ENCODE measurements around the gene AP2S1. TPM values are rescaled to one million over a fixed set of nuclear protein-coding genes. Genes with fewer than 3 reads are reported as not detected.
"Not testable (repeated sequence)": the region's sequence is repeated elsewhere in the genome, so short reads cannot be mapped to it uniquely, and the experiment has no call there.

The AP2S1 gene
- total RNA-seq, 3 donors from 2014 or later, result 90.8 to 141 (median 107) TPM

DNA sequence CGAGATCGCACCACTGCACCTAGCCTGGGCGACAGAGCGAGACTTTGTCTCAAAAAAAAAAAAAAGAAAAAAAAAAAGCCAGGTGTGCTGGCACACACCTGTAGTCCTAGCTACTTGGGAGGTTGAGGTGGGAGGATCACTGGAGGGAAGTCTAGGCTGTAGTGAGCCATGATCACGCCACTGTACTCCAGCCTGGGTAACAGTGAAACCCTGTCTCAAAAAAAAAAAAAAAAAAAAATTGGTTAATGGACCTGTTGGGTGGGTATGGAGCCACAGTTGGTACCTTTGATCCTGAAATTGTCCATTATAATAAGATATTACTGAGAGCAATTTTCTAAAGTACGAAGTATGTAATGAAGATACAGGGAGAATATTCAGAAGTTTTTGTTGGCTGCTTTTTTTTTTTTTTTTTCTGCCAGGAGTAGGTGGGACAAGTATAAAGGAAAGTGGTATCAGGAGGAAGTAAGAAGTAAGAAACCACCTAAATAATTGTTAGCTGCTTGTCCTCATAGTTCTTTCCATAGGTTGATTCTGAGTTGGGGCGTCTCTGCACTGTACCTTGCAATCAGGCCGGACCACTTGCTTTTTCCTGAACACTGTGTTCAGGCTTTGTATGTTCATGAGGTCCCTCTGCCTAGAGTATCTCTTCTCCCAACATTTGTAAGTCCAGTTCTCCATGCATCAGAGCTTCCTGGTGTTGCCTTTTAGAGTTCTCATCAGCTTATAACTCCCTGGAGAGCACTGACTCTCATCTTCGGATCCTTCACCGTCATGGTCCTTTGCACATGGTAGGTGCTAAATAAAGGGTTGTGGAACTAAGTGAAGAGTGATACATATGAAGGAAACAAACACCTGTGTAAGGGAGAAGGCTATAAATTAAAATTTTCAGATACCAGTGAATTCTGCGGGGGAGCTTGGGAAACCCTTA is 41.9 kb upstream of the AP2S1 start:
- Histone ChIP-seq H3K36me3 (ENCODE audit: low read depth) (no peaks in the 10 kb centered on the region), H3K4me1 (ENCODE audit: low read depth) (peaks cover 18% of the 10 kb centered on the region), H3K9me3 (no peaks in the 10 kb centered on the region), H3K4me3 (no peak overlapping the region)
- intact Hi-C loops (cut with DNase I, micrococcal nuclease), result no loop called here
- ATAC-seq, result no peak
- TF ChIP-seq, protein P1, sequence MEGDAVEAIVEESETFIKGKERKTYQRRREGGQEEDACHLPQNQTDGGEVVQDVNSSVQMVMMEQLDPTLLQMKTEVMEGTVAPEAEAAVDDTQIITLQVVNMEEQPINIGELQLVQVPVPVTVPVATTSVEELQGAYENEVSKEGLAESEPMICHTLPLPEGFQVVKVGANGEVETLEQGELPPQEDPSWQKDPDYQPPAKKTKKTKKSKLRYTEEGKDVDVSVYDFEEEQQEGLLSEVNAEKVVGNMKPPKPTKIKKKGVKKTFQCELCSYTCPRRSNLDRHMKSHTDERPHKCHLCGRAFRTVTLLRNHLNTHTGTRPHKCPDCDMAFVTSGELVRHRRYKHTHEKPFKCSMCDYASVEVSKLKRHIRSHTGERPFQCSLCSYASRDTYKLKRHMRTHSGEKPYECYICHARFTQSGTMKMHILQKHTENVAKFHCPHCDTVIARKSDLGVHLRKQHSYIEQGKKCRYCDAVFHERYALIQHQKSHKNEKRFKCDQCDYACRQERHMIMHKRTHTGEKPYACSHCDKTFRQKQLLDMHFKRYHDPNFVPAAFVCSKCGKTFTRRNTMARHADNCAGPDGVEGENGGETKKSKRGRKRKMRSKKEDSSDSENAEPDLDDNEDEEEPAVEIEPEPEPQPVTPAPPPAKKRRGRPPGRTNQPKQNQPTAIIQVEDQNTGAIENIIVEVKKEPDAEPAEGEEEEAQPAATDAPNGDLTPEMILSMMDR (IDR thresholded peaks at IDR 0.05), result no peak
- DNase-seq, result no peak

DNA sequence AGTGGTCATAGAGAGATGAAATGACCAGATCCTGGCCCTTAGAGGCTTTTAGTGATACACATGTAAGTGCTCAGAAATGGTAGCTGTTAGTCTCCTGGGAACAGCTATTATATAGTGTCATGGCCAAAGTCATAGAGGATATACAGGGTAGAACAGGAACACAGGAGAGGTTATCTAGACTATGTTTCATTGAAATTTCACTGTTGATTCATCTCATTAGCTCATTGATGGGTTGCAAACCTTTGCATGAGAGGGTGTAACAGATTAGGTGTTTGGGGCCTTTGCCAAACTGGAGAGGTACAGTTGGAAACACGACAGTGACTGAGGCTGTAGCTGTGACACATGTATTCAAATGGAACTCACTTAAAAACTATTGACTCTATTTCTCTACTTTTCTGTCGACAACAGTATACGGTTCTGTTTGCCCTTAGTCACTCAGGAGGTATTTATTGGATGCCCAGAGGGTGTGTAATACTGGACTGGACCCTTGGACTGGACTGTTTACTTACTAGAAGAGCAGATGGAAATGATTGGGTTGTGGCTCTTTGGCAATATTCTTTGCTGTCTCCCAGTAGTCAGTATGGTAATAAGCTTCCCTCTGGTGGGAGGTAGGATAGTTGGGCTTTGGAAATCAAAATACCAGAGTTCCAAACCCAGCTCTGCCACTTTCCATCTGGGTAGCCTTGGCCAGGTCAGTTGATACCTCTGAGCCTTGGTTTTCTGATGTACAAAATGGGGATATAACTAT is 40.0 kb upstream of the AP2S1 start:
- no peak overlapping the region for H3K4me3 ChIP-seq
- TF ChIP-seq, protein P1 (IDR thresholded peaks at IDR 0.05), result no peak
- DNase-seq (peak in 1 of 3 donors; percentile 30), ATAC-seq (peak; percentile 98)
- H3K9me3 ChIP-seq, result no peaks in the 10 kb centered on the region
- H3K4me1 ChIP-seq (ENCODE audit: low read depth), result peaks cover 18% of the 10 kb centered on the region
- intact Hi-C loops (cut with DNase I, micrococcal nuclease), result no loop called here
- no peaks in the 10 kb centered on the region for H3K36me3 ChIP-seq (ENCODE audit: low read depth)

DNA sequence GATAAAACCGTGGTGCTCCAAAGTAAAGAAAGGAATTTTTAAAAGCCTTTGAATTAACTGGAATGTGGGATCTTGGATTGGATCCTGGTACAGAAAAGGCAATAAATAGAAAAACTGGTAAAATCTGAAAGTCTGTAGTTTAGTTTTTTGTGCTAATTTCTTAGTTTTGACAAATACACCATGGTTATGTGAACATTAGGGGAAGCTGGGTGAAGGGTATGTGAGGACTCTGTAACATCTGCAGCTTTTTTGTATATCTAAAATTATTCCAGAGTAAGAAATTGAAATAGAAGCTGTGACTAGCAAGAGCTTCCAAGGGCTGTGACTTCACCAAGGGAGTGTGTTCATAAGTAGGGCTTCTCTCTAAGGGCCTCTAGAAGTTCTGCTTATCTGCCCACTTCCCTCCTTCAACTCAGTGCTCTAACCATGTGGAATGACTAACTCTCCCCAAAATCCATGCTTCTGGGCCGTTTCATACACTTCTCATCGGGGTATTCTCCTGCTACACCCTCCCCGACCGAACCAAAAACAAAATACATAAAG is 36.7 kb upstream of the AP2S1 start:
- Histone ChIP-seq H3K4me1 (ENCODE audit: low read depth) (peaks cover 18% of the 10 kb centered on the region), H3K9me3 (no peaks in the 10 kb centered on the region), H3K36me3 (ENCODE audit: low read depth) (no peaks in the 10 kb centered on the region), H3K4me3 (no peak overlapping the region)
- TF ChIP-seq, protein P1 (IDR thresholded peaks at IDR 0.05), result no peak
- ATAC-seq (no peak), DNase-seq (no peak)
- intact Hi-C loops (cut with DNase I, micrococcal nuclease), result no loop called here

DNA sequence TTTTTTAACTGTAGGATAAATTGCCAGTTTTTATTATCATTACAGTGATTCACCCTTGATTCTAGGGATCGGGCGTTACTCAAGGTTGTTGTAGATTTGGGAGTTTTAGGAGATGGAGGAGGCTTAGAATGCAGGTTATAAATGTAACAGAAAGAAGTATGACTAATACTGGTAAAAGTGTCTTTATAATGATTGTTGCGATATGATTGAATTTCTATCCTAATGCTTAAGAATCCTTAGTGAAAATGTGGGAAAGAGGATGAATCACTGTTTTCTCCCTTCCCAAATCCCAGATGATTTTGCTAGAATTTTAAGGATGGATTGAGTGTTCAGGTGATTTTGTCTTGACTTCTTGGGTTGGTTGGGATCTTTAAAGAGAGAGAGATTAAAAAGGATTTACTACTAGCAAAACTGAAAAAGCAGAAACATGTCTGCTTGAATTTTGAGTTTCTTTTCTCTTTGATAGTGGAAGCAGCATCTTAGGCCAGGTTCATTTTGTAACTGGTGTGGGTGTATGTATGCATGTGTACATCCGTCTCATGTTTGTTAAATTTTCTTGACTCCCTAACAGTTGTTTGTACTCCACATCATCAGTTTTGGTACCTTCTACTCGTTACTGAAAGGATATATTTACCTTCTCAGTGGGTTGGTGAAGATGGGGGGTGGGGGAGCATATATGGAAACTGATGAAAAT is 36.0 kb upstream of the AP2S1 start:
- DNase-seq (no peak), ATAC-seq (no peak)
- Histone ChIP-seq H3K4me3 (no peak overlapping the region), H3K4me1 (ENCODE audit: low read depth) (peaks cover 18% of the 10 kb centered on the region), H3K9me3 (no peaks in the 10 kb centered on the region), H3K36me3 (ENCODE audit: low read depth) (no peaks in the 10 kb centered on the region)
- TF ChIP-seq, protein P1 (IDR thresholded peaks at IDR 0.05), result no peak
- intact Hi-C loops (cut with DNase I, micrococcal nuclease), result no loop called here

DNA sequence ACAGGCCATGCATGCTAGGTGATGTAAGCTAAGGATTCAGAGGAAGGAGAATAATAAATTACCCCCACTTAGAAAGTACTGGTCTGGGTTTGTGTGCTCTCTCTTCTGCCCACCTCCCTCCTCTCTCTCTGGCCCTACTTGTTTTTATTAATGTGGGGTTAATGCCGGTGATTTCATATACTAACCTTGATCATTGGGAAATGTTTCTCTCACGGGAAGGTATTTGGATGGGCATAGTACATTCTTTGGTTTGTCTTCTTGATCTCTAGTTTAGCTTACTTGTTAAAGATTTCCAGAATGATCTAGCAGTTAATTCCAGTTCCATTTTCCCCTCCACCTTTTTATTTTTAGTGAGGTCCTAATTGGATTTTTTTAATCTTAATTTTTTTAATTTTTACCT is 34.8 kb upstream of the AP2S1 start:
- DNase-seq (no peak), ATAC-seq (no peak)
- H3K4me3 ChIP-seq, result no peak overlapping the region
- peaks cover 8% of the 10 kb centered on the region for H3K4me1 ChIP-seq (ENCODE audit: low read depth)
- intact Hi-C loops (cut with DNase I, micrococcal nuclease), result no loop called here
- H3K36me3 ChIP-seq (ENCODE audit: low read depth), result no peaks in the 10 kb centered on the region
- H3K9me3 ChIP-seq, result no peaks in the 10 kb centered on the region
- TF ChIP-seq, protein P1 (IDR thresholded peaks at IDR 0.05), result no peak

DNA sequence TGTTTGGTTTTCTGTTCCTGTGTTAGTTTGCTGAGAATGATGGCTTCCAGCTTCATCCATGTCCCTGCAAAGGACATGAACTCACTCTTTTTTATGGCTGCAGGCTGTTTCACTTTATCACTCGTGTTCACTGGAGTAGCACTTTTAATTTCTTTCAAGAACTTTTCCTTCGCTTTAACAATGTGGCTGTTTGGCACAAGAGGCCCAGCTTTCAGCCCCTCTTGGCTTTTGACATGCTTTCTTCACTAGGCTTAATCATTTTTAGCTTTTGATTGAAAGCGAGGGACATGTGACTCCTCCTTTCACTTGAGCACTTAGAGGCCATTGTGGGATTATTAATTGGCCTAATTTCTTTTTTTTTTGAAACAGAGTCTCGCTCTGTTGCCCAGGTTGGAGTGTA is 32.1 kb upstream of the AP2S1 start:
- H3K4me3 ChIP-seq; intact Hi-C loops (cut with DNase I, micrococcal nuclease); H3K36me3 ChIP-seq (ENCODE audit: low read depth); H3K4me1 ChIP-seq (ENCODE audit: low read depth); DNase-seq; ATAC-seq; H3K9me3 ChIP-seq: not testable (repeated sequence)
